Measurements from ENCODE around the gene OR51B4. TPM values are rescaled to one million over a fixed set of nuclear protein-coding genes. Genes with fewer than 3 reads are reported as not detected.
"Not testable (repeated sequence)": the region's sequence is repeated elsewhere in the genome, so short reads cannot be mapped to it uniquely, and the experiment has no call there.

The OR51B4 gene
- total RNA-seq, 1 donor from 2014 or later: not detected

GRCh38 chr11:5300251-5300650 lies 1.5 kb downstream of the OR51B4 start:
- Histone ChIP-seq H3K36me3 (ENCODE audit: control insufficient read depth, insufficient read depth, low read length) (no peaks in the 10 kb centered on the region), H3K27me3 (ENCODE audit: control insufficient read depth, insufficient read depth, low read length) (no peaks in the 10 kb centered on the region), H3K4me3 (ENCODE audit: low read depth, low read length) (no peak overlapping the region)
- no peak for DNase-seq (ENCODE audit: low read depth)
- TF ChIP-seq CTCF (IDR thresholded peaks at IDR 0.05; ENCODE audit: insufficient read depth, low read length, poor library complexity, severe bottlenecking): no peak

- no peak for DNase-seq (ENCODE audit: low read depth)
- no peaks in the 10 kb centered on the region for H3K27me3 ChIP-seq (ENCODE audit: control insufficient read depth, insufficient read depth, low read length)
- no peak for TF ChIP-seq CTCF (IDR thresholded peaks at IDR 0.05; ENCODE audit: insufficient read depth, low read length, poor library complexity, severe bottlenecking)
- no peaks in the 10 kb centered on the region for H3K36me3 ChIP-seq (ENCODE audit: control insufficient read depth, insufficient read depth, low read length)
- no peak overlapping the region for H3K4me3 ChIP-seq (ENCODE audit: low read depth, low read length)
These were observed 3.3 kb downstream of the OR51B4 start for GRCh38 chr11:5298451-5298850.

DNA sequence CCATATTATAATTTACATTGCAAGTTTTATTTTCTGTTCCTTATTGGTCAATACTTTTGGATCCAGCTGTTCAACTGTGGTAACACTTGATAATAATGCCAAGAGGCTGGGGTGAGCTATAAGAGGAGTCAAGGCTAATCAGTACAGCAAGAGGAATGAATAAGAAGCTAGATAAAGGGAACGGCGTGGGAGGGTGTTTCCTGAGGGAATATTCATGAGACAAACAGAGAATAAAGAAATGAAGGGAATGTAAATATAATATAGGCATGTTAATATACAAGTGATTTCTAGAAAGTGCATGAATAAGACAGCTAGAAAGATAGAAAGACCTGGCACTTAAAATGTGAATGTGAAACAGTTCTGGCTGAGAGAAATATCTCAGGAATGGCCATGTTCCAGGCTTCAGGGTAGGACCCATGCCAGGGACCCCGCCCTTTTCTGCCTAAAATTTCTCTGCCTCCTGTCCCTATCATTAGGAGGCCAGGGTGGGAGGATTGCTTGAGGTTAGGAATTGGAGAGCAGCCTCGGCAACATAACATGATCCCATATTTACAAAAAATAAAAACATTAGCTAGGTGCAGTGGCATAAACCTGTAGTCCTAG lies 3.9 kb downstream of the OR51B4 start:
- TF ChIP-seq CTCF (IDR thresholded peaks at IDR 0.05; ENCODE audit: insufficient read depth, low read length, poor library complexity, severe bottlenecking): no peak
- no peak for DNase-seq (ENCODE audit: low read depth)
- no peak overlapping the region for H3K4me3 ChIP-seq (ENCODE audit: low read depth, low read length)
- H3K27me3 ChIP-seq (ENCODE audit: control insufficient read depth, insufficient read depth, low read length): no peaks in the 10 kb centered on the region
- no peaks in the 10 kb centered on the region for H3K36me3 ChIP-seq (ENCODE audit: control insufficient read depth, insufficient read depth, low read length)

- not testable (repeated sequence) for H3K27me3 ChIP-seq (ENCODE audit: control insufficient read depth, insufficient read depth, low read length); DNase-seq (ENCODE audit: low read depth); H3K4me3 ChIP-seq (ENCODE audit: low read depth, low read length); H3K36me3 ChIP-seq (ENCODE audit: control insufficient read depth, insufficient read depth, low read length)
These were observed 7.3 kb downstream of the OR51B4 start for GRCh38 chr11:5294342-5294995.

DNA sequence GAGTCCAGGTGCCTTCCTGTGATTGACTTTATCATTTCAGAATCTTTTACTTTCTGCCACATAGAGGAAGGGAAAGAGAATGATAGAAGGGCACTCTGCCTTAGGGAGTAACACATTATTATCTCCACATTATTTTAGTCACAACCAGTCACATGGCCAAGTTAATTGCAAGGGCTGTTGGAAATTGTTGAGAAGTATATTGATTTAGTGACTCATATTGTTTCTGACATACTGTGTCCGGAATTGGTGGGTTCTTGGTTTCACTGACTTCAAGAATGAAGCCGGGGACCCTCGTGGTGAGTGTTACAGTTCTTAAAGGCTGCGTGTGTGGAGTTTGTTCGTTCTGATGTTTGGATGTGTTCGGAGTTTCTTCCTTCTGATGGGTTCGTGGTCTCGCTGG lies 8.7 kb downstream of the OR51B4 start:
- Histone ChIP-seq H3K27me3 (ENCODE audit: control insufficient read depth, insufficient read depth, low read length) (no peaks in the 10 kb centered on the region), H3K36me3 (ENCODE audit: control insufficient read depth, insufficient read depth, low read length) (no peaks in the 10 kb centered on the region), H3K4me3 (ENCODE audit: low read depth, low read length) (no peak overlapping the region)
- TF ChIP-seq CTCF (IDR thresholded peaks at IDR 0.05; ENCODE audit: insufficient read depth, low read length, poor library complexity, severe bottlenecking): no peak
- no peak for DNase-seq (ENCODE audit: low read depth)

GRCh38 chr11:5291207-5291838 lies 10.4 kb downstream of the OR51B4 start:
- peak; percentile 68 for TF ChIP-seq CTCF (IDR thresholded peaks at IDR 0.05; ENCODE audit: insufficient read depth, low read length, poor library complexity, severe bottlenecking)
- Histone ChIP-seq H3K36me3 (ENCODE audit: control insufficient read depth, insufficient read depth, low read length) (no peaks in the 10 kb centered on the region), H3K4me3 (ENCODE audit: low read depth, low read length) (no peak overlapping the region), H3K27me3 (ENCODE audit: control insufficient read depth, insufficient read depth, low read length) (no peaks in the 10 kb centered on the region)
- no peak for DNase-seq (ENCODE audit: low read depth)
